Nephron progenitor cell (in vitro differentiated cells): ENCODE results near the gene LRRC4C.

ENCODE experiments used
- DNase-seq: peaks from one replicate; pipeline ENCODE4 v3.0.0; 2021
- H3K27ac Mint-ChIP-seq: 2 replicates; pipeline ENCODE4 v1.8.0; 2021; ENCODE audit warnings: mild to moderate bottlenecking, moderate library complexity, mixed read lengths
- H3K27me3 Mint-ChIP-seq: 2 replicates; pipeline ENCODE4 v1.8.0; 2021; ENCODE audit warnings: mild to moderate bottlenecking, low read depth, mixed read lengths; ENCODE audit not compliant: poor library complexity
- H3K36me3 Mint-ChIP-seq: 2 replicates; pipeline ENCODE4 v1.8.0; 2021; ENCODE audit warnings: low read depth, mixed read lengths
- H3K4me1 Mint-ChIP-seq: 2 replicates; pipeline ENCODE4 v1.8.0; 2021; ENCODE audit warnings: mixed read lengths
- H3K4me3 Mint-ChIP-seq: 2 replicates; pipeline ENCODE4 v1.8.0; 2021; ENCODE audit warnings: mild to moderate bottlenecking, moderate library complexity, mixed read lengths
- H3K9me3 Mint-ChIP-seq: 2 replicates; pipeline ENCODE4 v1.8.0; 2021; ENCODE audit warnings: mild to moderate bottlenecking, moderate library complexity, mixed read lengths
- CTCF ChIP-seq: fragments of 200-600 bp; sonication (generic); IDR thresholded peaks from 2 replicates; pipeline ENCODE4 v1.5.0; 2021; ENCODE audit warnings: antibody characterized with exemption

The LRRC4C gene

GRCh38 chr11:41283191-41283930 is 176.1 kb downstream of the LRRC4C start:
- no peak for TF ChIP-seq CTCF
- Mint-ChIP-seq H3K4me1 (no peaks in the 10 kb centered on the region), H3K9me3 (no peaks in the 10 kb centered on the region), H3K27ac (no peak overlapping the region), H3K27me3 (peaks cover 3% of the 10 kb centered on the region), H3K36me3 (no peaks in the 10 kb centered on the region), H3K4me3 (no peak overlapping the region)
- DNase-seq = no peak

- Mint-ChIP-seq H3K4me3 (no peak overlapping the region), H3K36me3 (no peaks in the 10 kb centered on the region), H3K9me3 (no peaks in the 10 kb centered on the region), H3K27me3 (peaks cover 3% of the 10 kb centered on the region), H3K4me1 (no peaks in the 10 kb centered on the region), H3K27ac (no peak overlapping the region)
- no peak for DNase-seq
- no peak for TF ChIP-seq CTCF
Observed at GRCh38 chr11:41282395-41282794, 177.1 kb downstream of the LRRC4C start.

GRCh38 chr11:41281131-41281742 is 178.2 kb downstream of the LRRC4C start:
- Mint-ChIP-seq H3K27ac (no peak overlapping the region), H3K4me3 (no peak overlapping the region), H3K36me3 (no peaks in the 10 kb centered on the region), H3K27me3 (peaks cover 3% of the 10 kb centered on the region), H3K4me1 (no peaks in the 10 kb centered on the region), H3K9me3 (no peaks in the 10 kb centered on the region)
- DNase-seq = no peak
- TF ChIP-seq CTCF = no peak

GRCh38 chr11:41274831-41275230 is 184.6 kb downstream of the LRRC4C start:
- no peaks in the 10 kb centered on the region for H3K36me3 Mint-ChIP-seq
- no peaks in the 10 kb centered on the region for H3K27me3 Mint-ChIP-seq
- H3K9me3 Mint-ChIP-seq = peaks cover 4% of the 10 kb centered on the region
- no peak for TF ChIP-seq CTCF
- no peak overlapping the region for H3K27ac Mint-ChIP-seq
- no peak overlapping the region for H3K4me3 Mint-ChIP-seq
- no peak for DNase-seq
- H3K4me1 Mint-ChIP-seq = no peaks in the 10 kb centered on the region

- H3K27ac Mint-ChIP-seq = no peak overlapping the region
- no peaks in the 10 kb centered on the region for H3K4me1 Mint-ChIP-seq
- H3K9me3 Mint-ChIP-seq = peaks cover 4% of the 10 kb centered on the region
- TF ChIP-seq CTCF = no peak
- no peak for DNase-seq
- H3K4me3 Mint-ChIP-seq = no peak overlapping the region
- no peaks in the 10 kb centered on the region for H3K27me3 Mint-ChIP-seq
- H3K36me3 Mint-ChIP-seq = no peaks in the 10 kb centered on the region
Observed at GRCh38 chr11:41273908-41274307, 185.5 kb downstream of the LRRC4C start.

GRCh38 chr11:41267451-41267850 is 192.0 kb downstream of the LRRC4C start:
- no peak for DNase-seq
- no peaks in the 10 kb centered on the region for H3K4me1 Mint-ChIP-seq
- H3K27ac Mint-ChIP-seq = no peak overlapping the region
- no peaks in the 10 kb centered on the region for H3K9me3 Mint-ChIP-seq
- no peak for TF ChIP-seq CTCF
- no peak overlapping the region for H3K4me3 Mint-ChIP-seq
- H3K36me3 Mint-ChIP-seq = no peaks in the 10 kb centered on the region
- no peaks in the 10 kb centered on the region for H3K27me3 Mint-ChIP-seq
